HCEC 1CT (cell line): ENCODE measurements around the gene TMPO.
A peak's percentile ranks its signal among the peaks of the same experiment; 100 is the strongest.
"Not testable (repeated sequence)": the region's sequence is repeated elsewhere in the genome, so short reads cannot be mapped to it uniquely, and the experiment has no call there.

Experiments
- DNase-seq: peaks from one replicate; pipeline ENCODE4 v3.0.0-alpha.2; 2017

The TMPO gene

GRCh38 chr12:98579835-98580234 is 64.4 kb downstream of the TMPO start:
- DNase-seq: no peak

- no peak for DNase-seq
Measured at GRCh38 chr12:98580695-98581094, 65.3 kb downstream of the TMPO start.

GRCh38 chr12:98581101-98581500 is 65.7 kb downstream of the TMPO start:
- DNase-seq: no peak

- DNase-seq: peak; percentile 60
Measured at GRCh38 chr12:98582093-98582492, 66.7 kb downstream of the TMPO start.

GRCh38 chr12:98587084-98587483 is 71.7 kb downstream of the TMPO start:
- no peak for DNase-seq

- no peak for DNase-seq
Measured at GRCh38 chr12:98591209-98591608, 75.8 kb downstream of the TMPO start.

GRCh38 chr12:98592825-98593322 is 77.5 kb downstream of the TMPO start:
- no peak for DNase-seq

- DNase-seq: peak; percentile 99
Measured at GRCh38 chr12:98593351-98594049, 78.1 kb downstream of the TMPO start, which contains the start of gene SLC25A3. Gene SLC25A3, plus strand, starts transcription at chr12:98593686. Its CDS starts 293 bp downstream, at chr12:98593979.

- DNase-seq: peak; percentile 34
Measured at GRCh38 chr12:98594050-98594835, 78.9 kb downstream of the TMPO start.

GRCh38 chr12:98595243-98595988 is 80.0 kb downstream of the TMPO start:
- peak; percentile 73 for DNase-seq

- not testable (repeated sequence) for DNase-seq
Measured at GRCh38 chr12:98597313-98597712, 81.9 kb downstream of the TMPO start.
